Activated naive CD8-positive, alpha-beta T cell treated with anti-CD3 and anti-CD28 coated beads for 36 hours (primary cell): Measurements from ENCODE around the gene MAP3K6. TPM values are rescaled to one million over a fixed set of nuclear protein-coding genes. Genes with fewer than 3 reads are reported as not detected.

Experiments used
- DNase-seq: peaks from one replicate; pipeline ENCODE4 v3.0.0; 2021
- H3K27ac Mint-ChIP-seq: one replicate; pipeline ENCODE4 v1.8.0; 2022; ENCODE audit warnings: mild to moderate bottlenecking, moderate library complexity, mixed read lengths
- H3K27me3 Mint-ChIP-seq: one replicate; pipeline ENCODE4 v1.8.0; 2022; ENCODE audit warnings: mild to moderate bottlenecking, mixed read lengths
- H3K36me3 Mint-ChIP-seq: one replicate; pipeline ENCODE4 v1.8.0; 2021; ENCODE audit warnings: mild to moderate bottlenecking, mixed read lengths
- H3K4me1 Mint-ChIP-seq: one replicate; pipeline ENCODE4 v1.8.0; 2021; ENCODE audit warnings: mixed read lengths
- H3K4me3 Mint-ChIP-seq: one replicate; pipeline ENCODE4 v1.8.0; 2022; ENCODE audit warnings: mild to moderate bottlenecking, moderate library complexity, mixed read lengths
- H3K9me3 Mint-ChIP-seq: one replicate; pipeline ENCODE4 v1.8.0; 2022; ENCODE audit warnings: mixed read lengths
- total RNA-seq, 2 experiments: library from RNA; stranded (reverse); gene quantifications; one replicate each; pipeline ENCODE4 v1.2.3, GENCODE V29; 2021

The MAP3K6 gene
- total RNA-seq, 2 experiments from 2014 or later: 3.0 to 4.5 TPM

- Mint-ChIP-seq H3K27ac (no peak overlapping the region), H3K4me1 (peaks cover 25% of the 10 kb centered on the region), H3K4me3 (no peak overlapping the region), H3K27me3 (no peaks in the 10 kb centered on the region), H3K36me3 (peaks cover 1% of the 10 kb centered on the region), H3K9me3 (no peaks in the 10 kb centered on the region)
- DNase-seq: no peak
These were observed 33.6 kb upstream of the MAP3K6 start for GRCh38 chr1:27400082-27400962.

- Mint-ChIP-seq H3K4me1 (peaks cover 24% of the 10 kb centered on the region), H3K9me3 (no peaks in the 10 kb centered on the region), H3K27ac (no peak overlapping the region), H3K36me3 (peaks cover 1% of the 10 kb centered on the region), H3K4me3 (no peak overlapping the region), H3K27me3 (no peaks in the 10 kb centered on the region)
- no peak for DNase-seq
These were observed 32.7 kb upstream of the MAP3K6 start for GRCh38 chr1:27399251-27400025.

- Mint-ChIP-seq H3K27me3 (no peaks in the 10 kb centered on the region), H3K36me3 (no peaks in the 10 kb centered on the region), H3K4me3 (no peak overlapping the region), H3K27ac (no peak overlapping the region), H3K9me3 (no peaks in the 10 kb centered on the region), H3K4me1 (peaks cover 16% of the 10 kb centered on the region)
- no peak for DNase-seq
These were observed 31.8 kb upstream of the MAP3K6 start for GRCh38 chr1:27398405-27399149.

- H3K36me3 Mint-ChIP-seq: no peaks in the 10 kb centered on the region
- H3K4me3 Mint-ChIP-seq: no peak overlapping the region
- no peak for DNase-seq
- no peak overlapping the region for H3K27ac Mint-ChIP-seq
- H3K27me3 Mint-ChIP-seq: no peaks in the 10 kb centered on the region
- peaks cover 8% of the 10 kb centered on the region for H3K4me1 Mint-ChIP-seq
- no peaks in the 10 kb centered on the region for H3K9me3 Mint-ChIP-seq
These were observed 31.0 kb upstream of the MAP3K6 start for GRCh38 chr1:27397749-27398148.

GRCh38 chr1:27397110-27397509 lies 30.3 kb upstream of the MAP3K6 start:
- DNase-seq: no peak
- H3K4me3 Mint-ChIP-seq: no peak overlapping the region
- peaks cover 4% of the 10 kb centered on the region for H3K4me1 Mint-ChIP-seq
- H3K27me3 Mint-ChIP-seq: no peaks in the 10 kb centered on the region
- H3K9me3 Mint-ChIP-seq: no peaks in the 10 kb centered on the region
- no peaks in the 10 kb centered on the region for H3K36me3 Mint-ChIP-seq
- no peak overlapping the region for H3K27ac Mint-ChIP-seq

- peak; percentile 79 for DNase-seq
- Mint-ChIP-seq H3K27ac (no peak overlapping the region), H3K36me3 (no peaks in the 10 kb centered on the region), H3K9me3 (no peaks in the 10 kb centered on the region), H3K4me3 (no peak overlapping the region), H3K27me3 (no peaks in the 10 kb centered on the region), H3K4me1 (peaks cover 7% of the 10 kb centered on the region)
These were observed 28.9 kb upstream of the MAP3K6 start for GRCh38 chr1:27395441-27396195.

- no peak for DNase-seq
- Mint-ChIP-seq H3K4me1 (peaks cover 7% of the 10 kb centered on the region), H3K4me3 (no peak overlapping the region), H3K27me3 (no peaks in the 10 kb centered on the region), H3K9me3 (no peaks in the 10 kb centered on the region), H3K36me3 (no peaks in the 10 kb centered on the region), H3K27ac (no peak overlapping the region)
These were observed 28.2 kb upstream of the MAP3K6 start for GRCh38 chr1:27394925-27395324.

- H3K4me3 Mint-ChIP-seq: no peak overlapping the region
- H3K9me3 Mint-ChIP-seq: no peaks in the 10 kb centered on the region
- H3K36me3 Mint-ChIP-seq: no peaks in the 10 kb centered on the region
- no peaks in the 10 kb centered on the region for H3K27me3 Mint-ChIP-seq
- H3K4me1 Mint-ChIP-seq: peaks cover 7% of the 10 kb centered on the region
- DNase-seq: no peak
- H3K27ac Mint-ChIP-seq: no peak overlapping the region
These were observed 27.5 kb upstream of the MAP3K6 start for GRCh38 chr1:27394282-27394658.

- Mint-ChIP-seq H3K36me3 (no peaks in the 10 kb centered on the region), H3K9me3 (no peaks in the 10 kb centered on the region), H3K27ac (no peak overlapping the region), H3K27me3 (no peaks in the 10 kb centered on the region), H3K4me1 (peaks cover 7% of the 10 kb centered on the region), H3K4me3 (peak overlapping the region; percentile 84)
- no peak for DNase-seq
These were observed 27.0 kb upstream of the MAP3K6 start for GRCh38 chr1:27393641-27394281.

- peak overlapping the region; percentile 65 for H3K27ac Mint-ChIP-seq
- H3K27me3 Mint-ChIP-seq: peaks cover 3% of the 10 kb centered on the region
- DNase-seq: no peak
- H3K4me3 Mint-ChIP-seq: peak overlapping the region; percentile 84
- no peaks in the 10 kb centered on the region for H3K9me3 Mint-ChIP-seq
- peaks cover 7% of the 10 kb centered on the region for H3K4me1 Mint-ChIP-seq
- H3K36me3 Mint-ChIP-seq: no peaks in the 10 kb centered on the region
These were observed 26.2 kb upstream of the MAP3K6 start for GRCh38 chr1:27392778-27393635.

GRCh38 chr1:27392096-27392777 lies 25.5 kb upstream of the MAP3K6 start, which contains the start of gene GPR3:
Gene GPR3 (plus strand): TSS chr1:27392622. CDS start chr1:27393799, 1,177 bp downstream.
- peak within 1 kb of the TSS; percentile 92 for H3K27ac Mint-ChIP-seq
- no peaks in the 10 kb centered on the region for H3K9me3 Mint-ChIP-seq

GRCh38 chr1:27391511-27392095 lies 24.8 kb upstream of the MAP3K6 start:
- peak; percentile 48 for DNase-seq
- no peaks in the 10 kb centered on the region for H3K9me3 Mint-ChIP-seq
- H3K36me3 Mint-ChIP-seq: no peaks in the 10 kb centered on the region
- H3K27me3 Mint-ChIP-seq: peaks cover 3% of the 10 kb centered on the region
- H3K4me1 Mint-ChIP-seq: peaks cover 7% of the 10 kb centered on the region
- peak overlapping the region; percentile 92 for H3K27ac Mint-ChIP-seq
- peak overlapping the region; percentile 84 for H3K4me3 Mint-ChIP-seq

More at GRCh38 chr1:27392096-27392777, 25.5 kb upstream of the MAP3K6 start, which contains the start of gene GPR3:
- Mint-ChIP-seq H3K4me1 (peaks cover 7% of the 10 kb centered on the region), H3K27me3 (peaks cover 3% of the 10 kb centered on the region), H3K36me3 (no peaks in the 10 kb centered on the region), H3K4me3 (peak within 1 kb of the TSS; percentile 84)
- DNase-seq: peak; percentile 95
